Measurements from ENCODE around the gene RPUSD4. TPM values are rescaled to one million over a fixed set of nuclear protein-coding genes. Genes with fewer than 3 reads are reported as not detected.

The RPUSD4 gene
- polyA plus RNA-seq, 2 of the 4 experiments (the other 2 are of a cell fraction), result 15.4 to 16.2 TPM

- CTCF ChIA-PET, result no interaction called here
- DNase-seq (ENCODE audit: low read depth in 1 of 2, low spot score in 1 of 2), result peak in 1 of 2 experiments; percentile 23
- no peak for ATAC-seq
- Histone ChIP-seq H3K4me2 (peak overlapping the region; percentile 57), H3K4me3 (no peak overlapping the region), H3K9me3 (no peaks in the 10 kb centered on the region), H3K4me1 (peaks cover 18% of the 10 kb centered on the region; the same call in 2 of the 3 replicates), H3K27ac (no peak overlapping the region)
- 36% methylated on average over 2 of the region's 2 CpGs for WGBS (ENCODE audit: missing lambda C conversion rate)
- POLR2A ChIA-PET, result no interaction called here
- TF ChIP-seq GATA3 (IDR thresholded peaks at IDR 0.05; ENCODE audit: borderline replicate concordance), result no peak
- FAIRE-seq, result no peak
These were observed 3.0 kb upstream of the RPUSD4 start for GRCh38 chr11:126214441-126214840.

- 2% methylated on average over 15 of the region's 15 CpGs for WGBS (ENCODE audit: missing lambda C conversion rate)
- ChIA-PET POLR2A (interaction anchor here (0.6 to 1.5 kb wide), 3 partner anchors 18 to 309 kb away, joined by 3 to 5 read pairs (median 4); partner anchors contain the start of genes FOXRED1, PUS3 and SRPRA), CTCF (no interaction called here)
- no peaks in the 10 kb centered on the region for H3K9me3 ChIP-seq
- H3K4me3 ChIP-seq, result peak overlapping the region; percentile 97
- FAIRE-seq (no peak), ATAC-seq (peak in 1 of 2 experiments; percentile 42; a peak in 3 of 6 replicates), DNase-seq (ENCODE audit: low read depth in 1 of 2, low spot score in 1 of 2) (no peak)
- TF ChIP-seq HDAC2 (IDR thresholded peaks at IDR 0.05) (no peak), HMGXB4 (CRISPR knock-in tag; IDR thresholded peaks at IDR 0.05; ENCODE audit: borderline replicate concordance) (no peak), CBX2 (IDR thresholded peaks at IDR 0.05; ENCODE audit: borderline replicate concordance, low read depth) (no peak)
- H3K4me1 ChIP-seq, result peaks cover 18% of the 10 kb centered on the region; the same call in 2 of the 3 replicates
- H3K27ac ChIP-seq, result peak overlapping the region; percentile 87 to 89
- H3K4me2 ChIP-seq, result peak overlapping the region; percentile 89
These were observed 725 bp upstream of the RPUSD4 start for GRCh38 chr11:126212089-126212660.

- ChIA-PET CTCF (no interaction called here), POLR2A (interaction anchor here (1.3 to 1.5 kb wide), 2 partner anchors 20 to 58 kb away, joined by 3 to 5 read pairs; partner anchors contain the start of genes FOXRED1 and SRPRA)
- TF ChIP-seq EHMT2 (IDR thresholded peaks at IDR 0.05; ENCODE audit: low read depth), result no peak
- no peak for TF ChIP-seq HES2 (IDR thresholded peaks at IDR 0.05)
- TF ChIP-seq HMGXB4 (CRISPR knock-in tag; IDR thresholded peaks at IDR 0.05; ENCODE audit: borderline replicate concordance), result no peak
- TF ChIP-seq PHF8 (IDR thresholded peaks at IDR 0.05; ENCODE audit: borderline replicate concordance, low read depth), result no peak
- TF ChIP-seq MAFK (IDR thresholded peaks at IDR 0.05; ENCODE audit: partially characterized antibody), result no peak
- TF ChIP-seq EHF (CRISPR knock-in tag; IDR thresholded peaks at IDR 0.05), result no peak
- no peak for TF ChIP-seq JUNB (IDR thresholded peaks at IDR 0.05)
- no peak for TF ChIP-seq ZFP36 (IDR thresholded peaks at IDR 0.05; ENCODE audit: borderline replicate concordance, partially characterized antibody)
- no peak for TF ChIP-seq EP300 (IDR thresholded peaks at IDR 0.05)
- TF ChIP-seq ATOH8 (CRISPR knock-in tag; IDR thresholded peaks at IDR 0.05; ENCODE audit: low read depth), result no peak
- TF ChIP-seq MYC (IDR thresholded peaks at IDR 0.05; ENCODE audit: borderline replicate concordance, low read length), result no peak
- no peak for TF ChIP-seq MAZ (IDR thresholded peaks at IDR 0.05; ENCODE audit: borderline replicate concordance, low read depth, low read length)
- TF ChIP-seq RAD21 (conservative IDR thresholded peaks at IDR 0.05 in 1 of 2, IDR thresholded peaks at IDR 0.05 in 1 of 2), result no peak
- TF ChIP-seq RFX5 (IDR thresholded peaks at IDR 0.05), result no peak
- TF ChIP-seq FOSB (CRISPR knock-in tag; IDR thresholded peaks at IDR 0.05), result no peak
- TF ChIP-seq RNF2 (IDR thresholded peaks at IDR 0.05; ENCODE audit: borderline replicate concordance, low read depth), result no peak
- no peak for TF ChIP-seq RARB (CRISPR knock-in tag; IDR thresholded peaks at IDR 0.05)
- no peak for TF ChIP-seq KDM1A (IDR thresholded peaks at IDR 0.05; ENCODE audit: low read depth)
- 19% methylated on average over 19 of the region's 20 CpGs for WGBS (ENCODE audit: missing lambda C conversion rate)
- Histone ChIP-seq H3K4me2 (peak overlapping the region; percentile 80), H3K9me3 (no peaks in the 10 kb centered on the region), H3K27ac (peak overlapping the region; percentile 87 to 89), H3K4me3 (peak overlapping the region; percentile 97), H3K4me1 (peaks cover 18% of the 10 kb centered on the region; the same call in 2 of the 3 replicates)
- DNase-seq (ENCODE audit: low read depth in 1 of 2, low spot score in 1 of 2) (no peak), FAIRE-seq (no peak), ATAC-seq (peak in 1 of 2 experiments; percentile 3; a peak in 3 of 6 replicates)
These were observed 597 bp downstream of the RPUSD4 start for GRCh38 chr11:126210871-126211235.

Data from A549 (cell line).